ENCODE measurements around the gene KCNMA1. TPM values are rescaled to one million over a fixed set of nuclear protein-coding genes. Genes with fewer than 3 reads are reported as not detected.

Gene KCNMA1
- total and polyA plus RNA-seq, 8 donors, result 2.8 to 21.1 (median 4.3) TPM

DNA sequence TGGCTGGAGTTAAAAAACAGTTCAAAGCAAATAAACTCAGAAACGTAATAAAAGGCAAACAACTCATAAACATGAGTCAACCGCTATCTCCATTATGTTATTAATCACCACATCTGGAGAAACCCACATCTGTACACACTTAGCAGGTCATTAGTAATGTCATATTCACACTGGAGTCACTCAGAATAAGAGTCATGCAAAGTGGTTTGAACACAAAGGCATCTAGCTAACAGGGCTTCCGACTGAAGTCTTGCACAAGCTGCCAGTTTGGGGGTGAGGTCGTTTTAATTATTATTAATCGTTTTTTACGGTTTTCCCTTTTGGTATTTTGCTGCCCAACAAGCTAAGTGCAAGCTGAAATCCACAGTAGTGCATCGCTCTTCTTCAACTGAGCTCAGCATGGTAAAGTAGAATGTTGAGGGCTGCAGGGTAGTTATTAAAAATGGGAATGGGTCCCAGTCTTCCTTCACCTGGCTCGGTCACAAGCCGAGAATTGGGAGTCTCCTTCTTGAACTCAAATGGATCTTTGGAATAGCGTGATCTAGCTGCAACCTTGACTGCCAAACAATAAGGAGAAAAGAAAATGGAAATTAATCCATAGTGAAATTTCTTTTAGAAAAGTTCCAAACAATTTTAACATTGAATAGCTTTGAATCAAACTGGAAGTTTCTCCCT lies 663.5 kb downstream of the KCNMA1 start:
- ATAC-seq (peak; percentile 36), DNase-seq (no peak)
- TF ChIP-seq CTCF (IDR thresholded peaks at IDR 0.05), result no peak
- Histone ChIP-seq H3K4me3 (no peak overlapping the region), H3K27ac (no peak overlapping the region), H3K4me1 (no peaks in the 10 kb centered on the region), H3K36me3 (no peaks in the 10 kb centered on the region), H3K27me3 (peaks cover 0 to 9% of the 10 kb centered on the region in 2 donors), H3K9me3 (no peaks in the 10 kb centered on the region)
- intact Hi-C loops (cut with DNase I), result no loop called here

DNA sequence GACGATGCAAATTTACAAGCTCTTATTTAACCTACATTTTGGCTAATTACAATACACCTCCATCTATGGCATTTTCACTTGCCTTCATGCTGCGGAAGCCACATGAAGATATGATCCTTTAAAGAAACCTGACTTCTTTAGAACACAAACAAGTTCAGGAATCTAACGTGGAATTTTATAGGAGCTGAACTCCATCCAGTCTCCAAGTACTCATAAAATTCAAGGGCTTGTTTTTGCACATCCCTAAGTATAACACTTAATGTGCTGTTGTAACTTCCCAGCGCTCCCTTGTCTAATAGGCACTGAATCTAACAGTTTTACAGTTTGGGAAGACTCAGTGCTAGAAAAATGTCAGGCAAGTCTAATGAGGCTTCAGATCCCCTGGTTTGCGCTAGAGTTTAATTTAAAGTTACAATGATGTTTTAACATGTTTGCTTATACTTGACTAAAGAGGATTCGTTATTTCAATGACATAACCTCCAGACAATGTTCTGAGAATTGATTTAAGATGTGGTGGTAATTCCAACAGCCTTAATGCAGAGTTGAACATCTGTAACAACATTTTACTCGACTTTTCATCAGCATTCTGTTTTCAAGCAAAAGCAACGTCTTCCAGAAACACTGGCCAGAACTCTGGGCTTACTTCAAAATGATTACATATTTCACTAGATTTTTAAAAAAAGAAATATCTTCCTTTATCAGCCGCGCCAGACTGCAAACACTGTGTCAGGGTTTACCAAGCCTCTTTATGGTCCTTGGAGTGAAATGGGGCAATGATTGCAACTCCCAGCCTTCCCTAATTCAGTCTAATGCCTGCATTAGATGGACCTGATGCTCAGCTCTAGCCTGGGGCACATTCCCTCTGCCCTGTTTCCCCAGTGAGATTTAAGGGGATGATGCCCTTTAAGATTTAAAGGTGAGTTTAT lies 664.3 kb downstream of the KCNMA1 start:
- no peaks in the 10 kb centered on the region for H3K9me3 ChIP-seq
- H3K4me1 ChIP-seq, result no peaks in the 10 kb centered on the region
- intact Hi-C loops (cut with DNase I), result no loop called here
- DNase-seq (no peak), ATAC-seq (peak; percentile 45)
- no peaks in the 10 kb centered on the region for H3K36me3 ChIP-seq
- peaks cover 0 to 9% of the 10 kb centered on the region in 2 donors for H3K27me3 ChIP-seq
- no peak overlapping the region for H3K27ac ChIP-seq
- no peak for TF ChIP-seq CTCF (IDR thresholded peaks at IDR 0.05)
- H3K4me3 ChIP-seq, result no peak overlapping the region

GRCh38 chr10:76972541-76972940 lies 665.1 kb downstream of the KCNMA1 start:
- Histone ChIP-seq H3K4me1 (no peaks in the 10 kb centered on the region), H3K9me3 (no peaks in the 10 kb centered on the region), H3K4me3 (no peak overlapping the region), H3K27me3 (peaks cover 0 to 9% of the 10 kb centered on the region in 2 donors), H3K27ac (no peak overlapping the region), H3K36me3 (no peaks in the 10 kb centered on the region)
- intact Hi-C loops (cut with DNase I), result no loop called here
- no peak for TF ChIP-seq CTCF (IDR thresholded peaks at IDR 0.05)
- no peak for ATAC-seq
- no peak for DNase-seq

DNA sequence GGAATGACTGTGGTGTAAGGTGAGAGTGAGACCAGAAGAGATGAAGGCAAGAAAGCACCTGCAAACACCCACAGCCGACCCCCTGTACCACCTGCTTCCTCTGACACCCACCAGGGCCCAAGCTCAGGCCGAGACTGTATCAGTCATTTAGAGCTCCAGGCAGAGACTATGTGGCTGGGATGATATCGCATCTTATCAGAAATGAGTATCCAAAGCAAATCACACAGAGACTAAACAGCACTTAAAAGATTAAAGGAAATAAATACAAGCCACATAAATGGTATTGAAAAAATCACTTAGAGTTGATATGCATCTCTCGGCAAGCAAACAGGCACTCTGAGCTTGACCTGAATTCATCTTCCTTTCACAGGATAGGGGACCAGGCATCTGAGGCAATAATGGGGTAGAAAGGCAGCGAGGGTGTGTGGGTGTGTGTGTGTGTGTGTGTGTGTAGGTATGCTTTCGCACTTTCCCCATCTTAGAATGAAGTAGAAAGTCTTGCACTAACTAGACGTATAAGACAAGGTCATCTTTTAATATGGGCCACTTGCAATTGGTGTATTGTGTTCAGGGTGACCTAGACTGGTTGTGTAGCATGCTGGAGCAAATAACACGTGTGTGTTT lies 665.9 kb downstream of the KCNMA1 start:
- H3K27ac ChIP-seq, result no peak overlapping the region
- ATAC-seq (no peak), DNase-seq (no peak)
- H3K27me3 ChIP-seq, result peaks cover 0 to 8% of the 10 kb centered on the region in 2 donors
- H3K4me1 ChIP-seq, result no peaks in the 10 kb centered on the region
- no peaks in the 10 kb centered on the region for H3K36me3 ChIP-seq
- H3K4me3 ChIP-seq, result no peak overlapping the region
- H3K9me3 ChIP-seq, result no peaks in the 10 kb centered on the region
- intact Hi-C loops (cut with DNase I), result no loop called here
- TF ChIP-seq CTCF (IDR thresholded peaks at IDR 0.05), result no peak

Measured in left lung (tissue), 10 donors.